Measurements from ENCODE around the gene CD244. TPM values are rescaled to one million over a fixed set of nuclear protein-coding genes. Genes with fewer than 3 reads are reported as not detected.

CD244 gene
- total RNA-seq, 4 donors from 2014 or later: 0.25 to 0.63 (median 0.34) TPM; not detected in 1

DNA sequence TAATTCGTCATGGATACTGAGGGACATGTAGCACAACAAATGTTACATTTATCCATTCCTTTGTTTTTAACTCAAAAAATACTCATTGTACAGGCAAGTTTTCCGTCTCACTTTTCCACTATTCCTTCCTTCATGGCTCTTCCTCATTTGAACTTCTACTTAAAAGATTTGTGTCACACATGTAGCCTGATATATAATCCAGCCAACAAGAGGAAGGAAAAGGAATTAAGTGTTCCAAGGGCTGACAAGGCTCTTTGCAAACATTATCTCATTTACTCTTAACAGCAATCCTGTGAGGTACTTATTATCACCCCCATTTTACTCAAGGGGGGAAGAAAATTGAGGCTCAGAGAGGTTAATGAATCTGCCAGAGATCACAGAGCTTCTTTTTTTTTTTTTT lies 22.9 kb downstream of the CD244 start:
- H3K4me3 ChIP-seq (ENCODE audit: low read depth, poor library complexity, severe bottlenecking): no peak overlapping the region
- TF ChIP-seq POLR2A (IDR thresholded peaks at IDR 0.05) (no peak), CTCF (IDR thresholded peaks at IDR 0.05) (no peak)
- intact Hi-C loops (cut with DNase I; ENCODE audit: low total_unique reads): loop anchor here (10.0 kb wide), 2 partner anchors 115 to 165 kb away; partner anchors contain the start of gene ITLN2
- WGBS, 2 donors: 80 to 81% methylated on average over 2 of the region's 2 CpGs
- no peak for DNase-seq (ENCODE audit: low spot score in 2 of 2)

DNA sequence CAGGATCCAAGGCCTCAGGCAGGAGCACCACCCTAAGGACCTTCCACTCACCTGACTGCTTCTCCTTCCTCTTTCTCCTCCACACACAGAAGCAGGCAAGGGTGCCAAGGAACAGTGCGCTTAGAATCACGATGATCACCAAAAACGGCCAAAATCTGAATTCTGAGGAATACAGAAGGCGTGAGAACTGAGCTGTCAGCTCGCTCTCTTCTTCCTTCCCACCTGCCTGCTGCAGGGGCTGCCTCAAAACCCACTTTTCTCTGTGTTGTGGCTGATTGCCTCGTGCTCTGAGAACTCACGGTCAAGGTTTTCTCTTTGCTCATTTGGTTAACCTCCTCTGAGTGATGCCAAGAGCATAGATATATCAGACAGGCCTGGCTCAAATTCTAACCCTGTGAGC lies 23.8 kb downstream of the CD244 start:
- TF ChIP-seq POLR2A (IDR thresholded peaks at IDR 0.05): no peak
- no peak for TF ChIP-seq CTCF (IDR thresholded peaks at IDR 0.05)
- intact Hi-C loops (cut with DNase I; ENCODE audit: low total_unique reads): loop anchor here (10.0 kb wide), 2 partner anchors 116 to 164 kb away; partner anchors contain the start of gene ITLN2
- DNase-seq (ENCODE audit: low spot score in 2 of 2): no peak
- H3K4me3 ChIP-seq (ENCODE audit: low read depth, poor library complexity, severe bottlenecking): no peak overlapping the region
- WGBS, 2 donors: 82 to 86% methylated on average over 7 of the region's 7 CpGs

DNA sequence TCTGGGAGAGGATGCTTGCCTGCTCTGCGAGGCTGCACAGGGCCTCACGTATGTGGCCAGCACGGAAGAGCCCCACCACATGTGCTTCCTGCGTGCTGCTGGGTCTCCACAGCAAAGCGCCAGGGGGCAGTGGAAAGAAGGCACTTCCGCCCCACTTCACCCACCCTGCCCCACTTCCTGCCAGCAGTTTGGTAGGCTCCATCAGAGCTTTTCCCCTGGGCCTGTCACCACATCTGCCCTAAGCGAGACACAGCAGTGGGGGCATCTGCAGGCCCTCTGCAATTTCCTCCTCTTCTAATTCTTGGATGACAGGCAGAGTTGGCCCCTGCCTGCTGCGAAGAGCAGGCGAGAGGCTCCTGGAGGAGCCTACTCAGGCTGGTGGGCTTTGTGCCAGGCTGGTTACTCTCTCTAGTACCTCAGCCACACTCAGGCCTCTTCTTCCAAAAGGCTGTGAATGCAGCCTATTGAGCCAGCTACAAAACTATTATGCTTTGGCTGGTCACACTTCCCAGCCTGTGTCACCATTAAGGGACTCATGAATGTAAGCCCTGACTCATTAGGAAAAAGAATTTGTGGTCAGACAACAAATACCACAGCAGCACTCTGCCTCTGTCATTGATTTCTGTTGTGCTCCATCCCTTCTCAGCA lies 25.0 kb downstream of the CD244 start:
- H3K4me3 ChIP-seq (ENCODE audit: low read depth, poor library complexity, severe bottlenecking): no peak overlapping the region
- 47 to 65% methylated on average over 8 to 9 of the region's 9 CpGs for whole genome bisulfite sequencing, 2 donors
- peak in 1 of 2 donors; percentile 88 for DNase-seq (ENCODE audit: low spot score in 2 of 2)
- intact Hi-C loops (cut with DNase I; ENCODE audit: low total_unique reads): loop anchor here (10.0 kb wide), 2 partner anchors 117 to 163 kb away; partner anchors contain the start of gene ITLN2
- no peak for TF ChIP-seq CTCF (IDR thresholded peaks at IDR 0.05)
- TF ChIP-seq POLR2A (IDR thresholded peaks at IDR 0.05): no peak

- intact Hi-C loops (cut with DNase I; ENCODE audit: low total_unique reads): loop anchor here (10.0 kb wide), 2 partner anchors 118 to 162 kb away; partner anchors contain the start of gene ITLN2
- TF ChIP-seq POLR2A (IDR thresholded peaks at IDR 0.05) (no peak), CTCF (IDR thresholded peaks at IDR 0.05) (no peak)
- 56% methylated on average over 4 of the region's 4 CpGs for WGBS, 2 donors
- DNase-seq (ENCODE audit: low spot score in 2 of 2): no peak
- H3K4me3 ChIP-seq (ENCODE audit: low read depth, poor library complexity, severe bottlenecking): no peak overlapping the region
These were observed 25.6 kb downstream of the CD244 start for GRCh38 chr1:160836981-160837557.

- intact Hi-C loops (cut with DNase I; ENCODE audit: low total_unique reads): loop anchor here (10.0 kb wide), 2 partner anchors 118 to 162 kb away; partner anchors contain the start of gene ITLN2
These were observed 26.1 kb downstream of the CD244 start for GRCh38 chr1:160836561-160836960.

More at GRCh38 chr1:160836561-160836960, 26.1 kb downstream of the CD244 start:
- 59 to 72% methylated on average over 3 of the region's 3 CpGs for WGBS, 2 donors
- no peak for DNase-seq (ENCODE audit: low spot score in 2 of 2)
- TF ChIP-seq POLR2A (IDR thresholded peaks at IDR 0.05): no peak
- TF ChIP-seq CTCF (IDR thresholded peaks at IDR 0.05): no peak
- H3K4me3 ChIP-seq (ENCODE audit: low read depth, poor library complexity, severe bottlenecking): no peak overlapping the region
